ENCODE results near the gene PRMT9. TPM values are rescaled to one million over a fixed set of nuclear protein-coding genes. Genes with fewer than 3 reads are reported as not detected.

Gene PRMT9
- total RNA-seq, 1 experiment from 2014 or later, result 10.5 TPM

DNA sequence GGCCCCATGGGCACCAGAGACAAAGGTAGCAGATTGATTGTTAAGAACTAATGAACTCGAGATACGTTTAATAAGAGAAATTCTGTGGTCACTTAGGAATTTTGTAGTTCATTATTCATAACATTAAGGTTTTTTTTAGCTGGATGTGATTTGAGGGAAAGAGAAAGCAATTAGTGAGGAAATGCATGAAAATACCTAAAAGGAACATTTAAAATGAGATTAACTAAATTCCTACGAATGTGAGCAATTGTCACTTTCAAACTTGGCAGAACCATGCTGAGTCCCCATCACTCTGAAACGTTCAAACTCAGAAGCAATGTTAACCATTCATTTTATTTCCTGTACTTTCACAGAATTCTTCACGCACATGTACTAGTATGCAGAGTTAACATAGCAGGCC lies 5.9 kb downstream of the PRMT9 start:
- TF ChIP-seq, protein P1, sequence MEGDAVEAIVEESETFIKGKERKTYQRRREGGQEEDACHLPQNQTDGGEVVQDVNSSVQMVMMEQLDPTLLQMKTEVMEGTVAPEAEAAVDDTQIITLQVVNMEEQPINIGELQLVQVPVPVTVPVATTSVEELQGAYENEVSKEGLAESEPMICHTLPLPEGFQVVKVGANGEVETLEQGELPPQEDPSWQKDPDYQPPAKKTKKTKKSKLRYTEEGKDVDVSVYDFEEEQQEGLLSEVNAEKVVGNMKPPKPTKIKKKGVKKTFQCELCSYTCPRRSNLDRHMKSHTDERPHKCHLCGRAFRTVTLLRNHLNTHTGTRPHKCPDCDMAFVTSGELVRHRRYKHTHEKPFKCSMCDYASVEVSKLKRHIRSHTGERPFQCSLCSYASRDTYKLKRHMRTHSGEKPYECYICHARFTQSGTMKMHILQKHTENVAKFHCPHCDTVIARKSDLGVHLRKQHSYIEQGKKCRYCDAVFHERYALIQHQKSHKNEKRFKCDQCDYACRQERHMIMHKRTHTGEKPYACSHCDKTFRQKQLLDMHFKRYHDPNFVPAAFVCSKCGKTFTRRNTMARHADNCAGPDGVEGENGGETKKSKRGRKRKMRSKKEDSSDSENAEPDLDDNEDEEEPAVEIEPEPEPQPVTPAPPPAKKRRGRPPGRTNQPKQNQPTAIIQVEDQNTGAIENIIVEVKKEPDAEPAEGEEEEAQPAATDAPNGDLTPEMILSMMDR (conservative IDR thresholded peaks at IDR 0.05), result no peak
- no CpG with 5 or more reads among the region's 5 CpGs for WGBS (ENCODE audit: extremely low coverage, insufficient read length, low lambda C conversion rate)

More for the DNA sequence above, 5.9 kb downstream of the PRMT9 start:
- Histone ChIP-seq H2AK5ac (ENCODE audit: insufficient read length, low read length) (no peak overlapping the region), H3K23ac (ENCODE audit: insufficient read length, low read depth, low read length) (no peak overlapping the region), H3K79me2 (ENCODE audit: insufficient read depth, low read length) (no peaks in the 10 kb centered on the region; the same call in 1 of the 2 replicates), H3K9me3 (ENCODE audit: control insufficient read depth, low read depth, low read length) (no peaks in the 10 kb centered on the region), H4K5ac (ENCODE audit: insufficient read length, low read depth, low read length) (no peak overlapping the region), H4K8ac (replicated peaks; ENCODE audit: insufficient read length, low read depth, low read length) (no peak overlapping the region), H3K4ac (ENCODE audit: low read depth, low read length) (no peak overlapping the region), H3K27ac (ENCODE audit: insufficient read length, low read depth, low read length) (no peak overlapping the region), H2BK12ac (ENCODE audit: insufficient read length, low read depth, low read length) (no peak overlapping the region), H3K18ac (ENCODE audit: insufficient read length, low read depth, low read length) (no peak overlapping the region), H4K20me1 (ENCODE audit: control insufficient read depth, insufficient read depth, insufficient read length) (no peaks in the 10 kb centered on the region), H2BK120ac (ENCODE audit: low read depth, low read length, poor library complexity, severe bottlenecking) (no peak overlapping the region), H3K79me1 (ENCODE audit: insufficient read depth, low read depth, low read length, poor library complexity, severe bottlenecking) (peaks cover 5% of the 10 kb centered on the region), H3K4me2 (ENCODE audit: insufficient read depth, insufficient read length, low read length) (no peak overlapping the region), H4K91ac (ENCODE audit: insufficient read length, low read depth, low read length) (no peak overlapping the region), H3K27me3 (ENCODE audit: insufficient read depth, low read length) (no peaks in the 10 kb centered on the region), H3K9ac (ENCODE audit: extremely low read depth, insufficient read length, low read length) (no peak overlapping the region), H3K56ac (ENCODE audit: insufficient read length, low read depth, low read length) (no peak overlapping the region), H2BK5ac (ENCODE audit: insufficient read length, low read length) (no peak overlapping the region), H3K14ac (ENCODE audit: insufficient read depth, low read length) (no peak overlapping the region), H2BK20ac (ENCODE audit: low read depth, low read length, poor library complexity, severe bottlenecking) (no peak overlapping the region), H3K4me1 (ENCODE audit: insufficient read depth, low read length) (no peaks in the 10 kb centered on the region), H2AFZ (ENCODE audit: low read length) (no peak overlapping the region), H3K23me2 (ENCODE audit: insufficient read length, low read depth, low read length, poor library complexity, severe bottlenecking) (peaks cover 1% of the 10 kb centered on the region), H3T11ph (ENCODE audit: low read length) (no peak overlapping the region), H2BK15ac (ENCODE audit: low read depth, low read length) (no peak overlapping the region)
- peaks cover 9 to 10% of the 10 kb centered on the region in 2 experiments for H3K4me1 Mint-ChIP-seq
- H3K27me3 Mint-ChIP-seq (ENCODE audit: low read depth), result no peaks in the 10 kb centered on the region
- H3K4me3 Mint-ChIP-seq, result no peak overlapping the region
- DNase-seq, result no peak
- no peaks in the 10 kb centered on the region for H3K9me3 Mint-ChIP-seq
- no peak overlapping the region for H3K27ac Mint-ChIP-seq
- peaks cover 3 to 15% (median 8%) of the 10 kb centered on the region in 3 experiments; a peak in 6 of 7 replicates for H3K36me3 Mint-ChIP-seq (ENCODE audit: insufficient read depth in 1 of 3, low read depth in 3 of 3)

Data from H9 (cell line).